HG03565 (cell line): ENCODE measurements around the gene SLFN13.
"Not testable (repeated sequence)": the region's sequence is repeated elsewhere in the genome, so short reads cannot be mapped to it uniquely, and the experiment has no call there.

Experiments
- ATAC-seq: cut with Tn5 transposase; IDR thresholded peaks from one replicate; pipeline ENCODE4 v1.9.1; 2021; ENCODE audit warnings: mild to moderate bottlenecking, moderate library complexity; ENCODE audit not compliant: unreplicated experiment

The SLFN13 gene

GRCh38 chr17:35432176-35433074 is 16.1 kb downstream of the SLFN13 start, which contains the start of gene SLFN12:
Gene SLFN12, minus strand, starts transcription at chr17:35432500. Its CDS starts 9,472 bp downstream, at chr17:35423028.
- ATAC-seq = peak; percentile 70

- no peak for ATAC-seq
These were observed 18.9 kb downstream of the SLFN13 start for GRCh38 chr17:35429702-35430101.

- ATAC-seq = no peak
These were observed 20.3 kb downstream of the SLFN13 start for GRCh38 chr17:35428229-35428628.

GRCh38 chr17:35423761-35424160 is 24.8 kb downstream of the SLFN13 start:
- ATAC-seq = no peak

- not testable (repeated sequence) for ATAC-seq
These were observed 27.5 kb downstream of the SLFN13 start for GRCh38 chr17:35421069-35421468.

- no peak for ATAC-seq
These were observed 31.9 kb downstream of the SLFN13 start for GRCh38 chr17:35416659-35417058.

GRCh38 chr17:35414707-35415106 is 33.9 kb downstream of the SLFN13 start:
- ATAC-seq = not testable (repeated sequence)

- ATAC-seq = no peak
These were observed 34.3 kb downstream of the SLFN13 start for GRCh38 chr17:35414247-35414646.

GRCh38 chr17:35407531-35407930 is 41.0 kb downstream of the SLFN13 start:
- no peak for ATAC-seq

- no peak for ATAC-seq
These were observed 42.0 kb downstream of the SLFN13 start for GRCh38 chr17:35406568-35406967.

GRCh38 chr17:35404360-35404759 is 44.2 kb downstream of the SLFN13 start:
- no peak for ATAC-seq

- ATAC-seq = not testable (repeated sequence)
These were observed 54.8 kb downstream of the SLFN13 start for GRCh38 chr17:35393783-35394182.

- ATAC-seq = no peak
These were observed 57.9 kb downstream of the SLFN13 start for GRCh38 chr17:35390663-35391062.

GRCh38 chr17:35390156-35390555 is 58.4 kb downstream of the SLFN13 start:
- no peak for ATAC-seq

GRCh38 chr17:35387496-35387895 is 61.1 kb downstream of the SLFN13 start:
- ATAC-seq = no peak
